Measurements from ENCODE around the gene STKLD1. TPM values are rescaled to one million over a fixed set of nuclear protein-coding genes. Genes with fewer than 3 reads are reported as not detected.

STKLD1 gene
- total RNA-seq, 4 donors from 2014 or later: 0.68 to 1.5 TPM; not detected in 2

GRCh38 chr9:133397895-133398294, 21.7 kb downstream of the STKLD1 start:
- H3K4me1 ChIP-seq: no peaks in the 10 kb centered on the region
- H3K27me3 ChIP-seq: peaks cover 36% of the 10 kb centered on the region
- DNase-seq: no peak
- no peak for TF ChIP-seq POLR2AphosphoS5 (IDR thresholded peaks at IDR 0.05)
- TF ChIP-seq CTCF (IDR thresholded peaks at IDR 0.05): no peak
- TF ChIP-seq EP300 (IDR thresholded peaks at IDR 0.05; ENCODE audit: low read depth): no peak
- TF ChIP-seq POLR2A (IDR thresholded peaks at IDR 0.05): no peak
- intact Hi-C loops (cut with DNase I; ENCODE audit: low total_unique reads): no loop called here
- WGBS, 2 donors (ENCODE audit: low coverage in 1 of 2): 54% methylated on average over 9 of the region's 9 CpGs; no CpG with 5 or more reads in 1 of the 2 donors
- in situ Hi-C loops (cut with MboI; ENCODE audit: low pct_ligation_motif_present in 1 of 4, low pct_unique_long_range_greater_than_20kb in 1 of 4, low sequenced_read_pairs in 3 of 4): no loop called here
- no peak overlapping the region for H3K4me3 ChIP-seq
- H3K36me3 ChIP-seq: no peaks in the 10 kb centered on the region
- H3K9me3 ChIP-seq: no peaks in the 10 kb centered on the region
- H3K27ac ChIP-seq: no peak overlapping the region

- no peaks in the 10 kb centered on the region for H3K4me1 ChIP-seq
- 95% methylated on average over 4 of the region's 12 CpGs; no CpG with 5 or more reads in 1 of the 2 donors for WGBS, 2 donors (ENCODE audit: low coverage in 1 of 2)
- H3K36me3 ChIP-seq: no peaks in the 10 kb centered on the region
- intact Hi-C loops (cut with DNase I; ENCODE audit: low total_unique reads): no loop called here
- in situ Hi-C loops (cut with MboI; ENCODE audit: low pct_ligation_motif_present in 1 of 4, low pct_unique_long_range_greater_than_20kb in 1 of 4, low sequenced_read_pairs in 3 of 4): loop anchor here in 1 of 4 donors (10.0 kb wide), 1 partner anchor 85 kb away; no protein-coding TSS in a partner anchor
- peaks cover 20% of the 10 kb centered on the region for H3K27me3 ChIP-seq
- H3K4me3 ChIP-seq: no peak overlapping the region
- DNase-seq: no peak
- H3K9me3 ChIP-seq: no peaks in the 10 kb centered on the region
- no peak overlapping the region for H3K27ac ChIP-seq
- TF ChIP-seq POLR2AphosphoS5 (IDR thresholded peaks at IDR 0.05) (no peak), CTCF (IDR thresholded peaks at IDR 0.05) (no peak), POLR2A (IDR thresholded peaks at IDR 0.05) (no peak), EP300 (IDR thresholded peaks at IDR 0.05; ENCODE audit: low read depth) (no peak)
These were observed 24.1 kb downstream of the STKLD1 start for GRCh38 chr9:133400292-133400691.

GRCh38 chr9:133401588-133401987, 25.4 kb downstream of the STKLD1 start:
- TF ChIP-seq POLR2AphosphoS5 (IDR thresholded peaks at IDR 0.05) (no peak), POLR2A (IDR thresholded peaks at IDR 0.05) (no peak), EP300 (IDR thresholded peaks at IDR 0.05; ENCODE audit: low read depth) (no peak), CTCF (IDR thresholded peaks at IDR 0.05) (no peak)
- Histone ChIP-seq H3K36me3 (peaks cover 0 to 7% (median 0%) of the 10 kb centered on the region in 4 donors), H3K9me3 (no peaks in the 10 kb centered on the region), H3K27me3 (peaks cover 9% of the 10 kb centered on the region), H3K4me1 (no peaks in the 10 kb centered on the region), H3K4me3 (no peak overlapping the region), H3K27ac (no peak overlapping the region)
- in situ Hi-C loops (cut with MboI; ENCODE audit: low pct_ligation_motif_present in 1 of 4, low pct_unique_long_range_greater_than_20kb in 1 of 4, low sequenced_read_pairs in 3 of 4): loop anchor here in 1 of 4 donors (10.0 kb wide), 1 partner anchor 83 kb away; no protein-coding TSS in a partner anchor
- intact Hi-C loops (cut with DNase I; ENCODE audit: low total_unique reads): no loop called here
- 73% methylated on average over 6 of the region's 6 CpGs; no CpG with 5 or more reads in 1 of the 2 donors for WGBS, 2 donors (ENCODE audit: low coverage in 1 of 2)
- no peak for DNase-seq

- TF ChIP-seq CTCF (IDR thresholded peaks at IDR 0.05): no peak
- no peak for TF ChIP-seq POLR2A (IDR thresholded peaks at IDR 0.05)
- TF ChIP-seq EP300 (IDR thresholded peaks at IDR 0.05; ENCODE audit: low read depth): no peak
- TF ChIP-seq POLR2AphosphoS5 (IDR thresholded peaks at IDR 0.05): no peak
- WGBS, 2 donors (ENCODE audit: low coverage in 1 of 2): 60 to 77% methylated on average over 1 to 7 of the region's 7 CpGs
- intact Hi-C loops (cut with DNase I; ENCODE audit: low total_unique reads): no loop called here
- peaks cover 0 to 9% (median 0%) of the 10 kb centered on the region in 4 donors for H3K36me3 ChIP-seq
- in situ Hi-C loops (cut with MboI; ENCODE audit: low pct_ligation_motif_present in 1 of 4, low pct_unique_long_range_greater_than_20kb in 1 of 4, low sequenced_read_pairs in 3 of 4): loop anchor here in 1 of 4 donors (10.0 kb wide), 1 partner anchor 82 kb away; no protein-coding TSS in a partner anchor
- H3K27ac ChIP-seq: no peak overlapping the region
- no peak overlapping the region for H3K4me3 ChIP-seq
- no peak for DNase-seq
- no peaks in the 10 kb centered on the region for H3K27me3 ChIP-seq
- no peaks in the 10 kb centered on the region for H3K4me1 ChIP-seq
- H3K9me3 ChIP-seq: no peaks in the 10 kb centered on the region
These were observed 26.5 kb downstream of the STKLD1 start for GRCh38 chr9:133402689-133403088.
